Amniotic stem cell (primary cell): ENCODE data around the gene NGRN.
"Not testable (repeated sequence)": the region's sequence is repeated elsewhere in the genome, so short reads cannot be mapped to it uniquely, and the experiment has no call there.

Source experiments
- DNase-seq: peaks from one replicate; lab custom pipeline; 2025; lab: John Stamatoyannopoulos, UW

Gene NGRN

DNA sequence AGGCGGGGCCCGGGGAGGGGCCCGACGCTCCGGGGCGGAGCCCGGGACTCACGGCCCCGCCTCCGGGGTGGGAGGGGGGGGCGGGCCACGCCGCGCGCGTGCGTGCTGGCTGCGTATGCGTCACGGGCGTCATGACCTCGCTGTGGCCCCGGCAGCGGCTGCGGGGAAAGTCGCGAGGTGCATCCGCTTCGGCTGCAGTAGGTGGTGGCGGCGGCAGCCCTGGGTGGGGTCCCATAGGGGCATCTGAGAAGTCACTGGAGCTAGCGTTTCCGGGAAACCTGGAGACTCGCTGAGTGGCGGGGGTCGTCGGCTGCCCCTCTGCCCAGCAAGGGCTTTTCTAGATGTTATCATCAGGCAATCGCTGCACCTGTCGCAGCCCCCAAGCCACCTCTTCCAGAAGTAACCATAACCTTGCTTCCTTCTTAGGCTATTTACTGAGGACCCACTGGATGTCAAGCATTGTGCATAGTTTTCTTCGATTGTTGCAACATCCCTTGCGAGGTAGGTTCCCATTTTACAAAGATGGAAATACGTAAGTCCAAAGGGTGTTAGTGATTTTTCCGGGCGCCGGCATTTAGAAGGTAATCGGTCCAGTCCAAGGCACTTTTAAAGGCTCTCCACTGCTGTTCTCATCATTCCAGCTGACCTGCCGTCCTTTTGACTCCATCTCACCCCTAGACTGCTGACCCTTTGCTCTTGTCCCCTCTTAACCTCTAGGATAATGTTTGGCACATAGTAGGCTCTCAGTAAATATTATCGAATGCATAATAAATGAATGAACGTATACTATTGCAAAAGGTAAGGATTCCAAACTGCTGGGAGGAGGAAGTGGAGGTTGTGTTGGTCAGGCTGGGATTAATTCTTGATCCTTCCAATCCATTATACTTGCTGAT is 31.1 kb upstream of the NGRN start, which contains the start of gene GDPGP1:
GDPGP1 (plus strand) TSS at position 114 of the 893 bp plus-strand sequence. CDS start 6,700 bp downstream, outside the sequence.
- no peak for DNase-seq

DNA sequence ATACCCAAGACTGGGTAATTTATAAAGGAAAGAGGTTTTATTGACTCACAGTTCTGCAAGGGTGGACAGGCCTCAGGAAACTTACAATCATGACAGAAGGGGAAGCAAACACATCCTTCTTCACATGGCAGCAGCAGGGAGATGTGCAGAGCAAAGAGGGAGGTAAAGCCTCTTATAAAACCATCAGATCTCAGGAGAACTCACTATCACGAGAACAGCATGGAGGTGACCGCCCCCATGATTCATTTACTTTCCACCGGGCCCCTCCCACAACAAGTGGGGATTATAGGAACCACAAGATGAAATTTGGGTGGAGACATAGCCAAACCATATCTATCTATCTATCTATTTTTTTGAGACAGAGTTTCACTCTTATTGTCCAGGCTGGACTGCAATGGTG is 26.1 kb upstream of the NGRN start:
- DNase-seq = no peak

DNA sequence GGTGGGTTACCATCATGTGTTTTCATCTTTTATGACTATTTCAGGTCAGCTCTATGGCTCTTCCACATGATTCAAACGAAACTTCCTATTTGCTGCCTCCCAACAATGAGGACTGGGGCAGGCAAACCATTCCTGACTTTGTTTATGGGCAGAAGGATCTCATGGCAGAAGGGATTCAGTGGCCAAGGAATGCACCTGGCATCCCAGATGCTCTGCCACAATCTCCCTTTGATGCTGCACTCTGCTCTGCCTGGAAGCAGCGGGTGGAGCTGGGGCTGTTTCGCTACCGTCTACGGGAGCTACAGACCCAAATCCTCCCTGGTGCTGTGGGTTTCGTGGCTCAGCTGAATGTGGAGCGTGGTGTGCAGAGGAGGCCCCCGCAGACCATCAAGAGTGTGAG is 24.6 kb upstream of the NGRN start:
- no peak for DNase-seq

DNA sequence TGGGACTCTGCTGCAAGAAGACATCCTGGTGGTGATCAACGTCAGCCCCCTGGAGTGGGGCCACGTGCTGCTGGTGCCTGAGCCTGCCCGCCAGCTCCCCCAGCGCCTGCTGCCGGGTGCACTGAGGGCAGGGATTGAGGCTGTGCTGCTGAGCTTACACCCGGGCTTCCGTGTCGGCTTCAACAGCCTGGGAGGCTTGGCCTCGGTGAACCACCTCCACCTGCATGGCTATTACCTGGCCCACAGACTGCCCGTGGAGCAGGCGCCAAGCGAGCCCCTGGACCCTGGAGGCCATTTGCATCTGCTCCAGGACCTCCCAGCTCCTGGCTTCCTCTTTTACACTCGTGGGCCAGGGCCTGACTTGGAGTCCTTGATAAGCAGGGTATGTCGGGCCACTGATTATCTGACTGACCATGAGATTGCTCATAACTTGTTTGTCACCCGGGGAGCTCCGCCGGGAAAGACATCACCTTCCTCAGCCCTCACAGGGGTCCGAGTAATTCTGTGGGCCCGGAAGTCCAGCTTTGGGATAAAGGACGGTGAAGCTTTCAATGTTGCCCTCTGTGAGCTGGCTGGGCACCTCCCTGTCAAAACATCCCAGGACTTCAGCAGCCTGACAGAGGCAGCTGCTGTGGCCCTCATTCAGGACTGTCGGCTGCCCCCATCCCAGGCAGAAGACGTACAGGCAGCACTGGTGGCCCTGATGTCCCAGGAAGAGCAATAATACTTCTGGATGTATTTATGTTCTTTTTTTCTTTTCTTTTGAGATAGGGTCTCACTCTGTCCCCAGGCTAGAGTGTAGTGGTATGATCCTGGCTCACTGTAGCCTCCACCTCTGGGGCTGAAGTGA is 23.9 kb upstream of the NGRN start:
- DNase-seq = no peak

DNA sequence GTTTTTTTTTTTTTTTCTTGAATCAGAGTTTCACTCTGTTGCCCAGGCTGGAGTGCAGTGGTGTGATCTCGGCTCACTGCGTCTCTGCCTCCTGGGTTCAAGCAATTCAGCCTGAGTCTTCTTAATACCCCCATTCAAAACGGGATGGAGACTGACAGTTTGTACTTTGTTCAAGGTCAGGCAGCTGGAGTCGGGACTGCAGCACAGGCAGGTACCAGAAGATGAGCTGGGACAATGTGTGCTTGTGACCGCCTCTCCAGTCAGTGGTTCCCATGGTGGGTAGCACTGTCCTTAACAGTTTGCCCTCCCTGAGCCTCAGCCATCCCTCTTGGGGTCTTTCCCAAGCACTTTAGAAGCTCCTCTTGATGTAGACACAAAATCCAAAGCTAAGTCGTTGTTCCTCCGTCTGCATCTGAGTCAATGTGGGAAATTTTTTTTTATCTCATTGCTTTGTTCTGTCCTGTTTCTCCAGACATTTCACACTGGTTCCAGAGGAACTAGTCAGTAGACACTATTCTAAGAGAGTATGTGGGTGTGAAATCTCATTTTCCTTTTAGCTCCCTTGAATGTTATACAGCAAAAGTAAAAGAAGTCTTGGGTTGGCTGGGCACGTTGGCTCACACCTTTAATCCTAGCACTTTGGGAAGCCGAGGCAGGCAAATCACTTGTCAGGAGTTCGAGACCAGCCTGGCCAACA is 21.4 kb upstream of the NGRN start:
- no peak for DNase-seq

DNA sequence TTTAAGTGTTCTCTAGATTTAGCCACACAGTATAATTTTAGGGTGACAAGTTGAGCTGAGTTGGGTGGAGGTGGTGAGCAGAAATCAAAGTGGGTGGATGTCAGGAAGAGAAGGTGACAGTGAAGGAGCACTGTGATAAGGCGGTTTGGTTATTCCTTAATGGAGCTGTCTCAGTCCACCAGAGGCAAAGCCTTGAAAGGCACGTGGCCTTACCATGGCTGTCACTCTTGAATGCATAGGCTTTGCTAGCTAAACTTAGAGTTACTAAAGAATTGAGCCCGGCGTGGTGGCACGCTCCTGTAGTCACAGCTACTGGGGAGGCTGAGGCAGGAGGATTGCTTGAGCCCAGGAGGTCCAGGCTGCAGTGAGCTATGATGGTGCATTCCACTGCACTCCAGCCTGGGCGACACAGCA is 16.7 kb upstream of the NGRN start:
- DNase-seq = no peak

DNA sequence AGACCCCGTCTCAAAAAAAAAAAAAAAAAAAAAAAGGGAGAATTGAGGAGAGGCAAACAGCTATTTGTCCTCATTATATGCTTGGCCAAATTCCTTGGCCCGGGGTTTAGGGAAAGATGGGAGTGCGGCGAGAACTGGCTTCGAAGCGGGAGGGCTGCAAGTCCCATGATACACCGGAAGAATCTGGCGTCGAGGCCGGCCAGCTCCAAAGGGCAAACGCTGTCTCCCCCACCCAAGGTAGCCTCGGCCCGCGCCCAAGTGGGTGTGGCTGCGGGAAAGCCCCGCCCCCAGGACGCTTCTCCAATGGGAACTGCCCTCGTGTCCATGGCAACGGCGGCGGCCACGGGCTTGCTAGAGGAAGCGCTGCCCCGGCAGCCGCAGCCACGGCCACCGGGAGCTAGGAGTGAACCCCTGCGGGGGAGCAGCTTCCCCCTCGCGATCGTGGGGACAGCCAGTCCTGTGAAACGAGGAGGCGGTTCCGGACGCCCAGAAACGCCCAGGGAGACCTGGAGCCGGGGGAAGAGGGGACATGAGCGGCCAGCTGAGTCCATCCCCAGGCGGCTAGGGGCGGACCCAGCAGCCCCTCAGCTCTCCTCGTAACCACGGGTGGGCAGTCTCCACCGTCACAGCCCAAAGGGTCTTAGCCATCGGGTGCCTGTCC is 16.1 kb upstream of the NGRN start, which contains the start of gene TTLL13:
TTLL13 (plus strand) TSS at position 354 of the 661 bp plus-strand sequence. CDS start 1,075 bp downstream, outside the sequence.
- peak; percentile 28 for DNase-seq

DNA sequence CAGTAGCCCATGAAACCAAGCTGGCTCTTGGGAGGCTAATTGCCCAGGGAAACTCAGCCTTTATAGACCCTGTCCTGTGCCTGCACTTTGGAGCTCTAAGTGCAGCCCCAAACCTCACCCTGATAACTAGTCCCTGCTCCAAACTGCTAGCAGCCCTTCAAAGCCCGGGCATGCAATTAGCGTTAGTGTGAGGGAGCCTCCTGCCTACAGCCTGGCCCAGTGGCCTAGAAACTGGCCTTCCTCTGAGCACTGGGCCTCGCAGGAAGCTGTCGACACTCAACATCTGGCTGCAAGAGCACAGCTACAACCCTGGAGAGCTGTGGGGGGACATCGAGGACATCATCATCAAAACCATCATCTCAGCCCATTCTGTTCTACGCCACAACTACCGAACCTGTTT is 7.7 kb upstream of the NGRN start:
- no peak for DNase-seq

DNA sequence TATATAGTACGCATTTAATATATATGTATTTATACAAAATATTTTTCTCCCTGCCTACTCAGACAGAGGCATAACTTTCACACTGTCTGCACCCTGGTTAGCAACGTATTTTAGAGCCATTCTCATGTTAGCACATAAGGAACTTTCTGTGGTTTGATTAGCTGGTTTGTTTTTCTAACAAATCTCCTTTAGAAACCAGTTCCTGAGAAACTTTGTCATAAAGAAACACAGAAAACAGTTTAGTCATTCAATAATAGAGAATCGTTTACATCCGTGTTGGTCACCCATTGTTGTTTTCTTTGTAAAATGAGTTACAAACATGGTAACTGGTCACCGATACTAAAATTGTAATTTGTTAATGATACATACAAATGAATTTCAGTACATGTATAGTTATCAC is 5.9 kb upstream of the NGRN start:
- DNase-seq = no peak

DNA sequence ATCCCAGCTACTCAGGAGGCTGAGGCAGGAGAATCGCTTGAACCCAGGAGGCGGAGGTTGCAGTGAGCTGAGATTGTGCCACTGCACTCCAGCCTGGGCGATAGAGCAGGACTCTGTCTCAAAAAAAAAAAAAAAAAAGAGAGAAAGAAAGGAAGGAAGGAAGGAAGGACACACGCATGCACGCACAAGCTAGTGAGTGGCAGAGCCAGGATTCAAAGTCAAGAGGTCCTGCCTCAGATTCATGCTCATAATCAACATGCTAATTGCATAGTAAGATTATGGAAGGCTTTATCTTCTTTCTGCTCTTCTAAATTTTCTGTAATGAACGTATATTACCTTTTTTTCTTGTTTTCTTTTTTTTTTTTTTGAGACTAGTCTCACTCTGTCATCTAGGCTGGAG is 4.7 kb upstream of the NGRN start:
- DNase-seq = not testable (repeated sequence)

DNA sequence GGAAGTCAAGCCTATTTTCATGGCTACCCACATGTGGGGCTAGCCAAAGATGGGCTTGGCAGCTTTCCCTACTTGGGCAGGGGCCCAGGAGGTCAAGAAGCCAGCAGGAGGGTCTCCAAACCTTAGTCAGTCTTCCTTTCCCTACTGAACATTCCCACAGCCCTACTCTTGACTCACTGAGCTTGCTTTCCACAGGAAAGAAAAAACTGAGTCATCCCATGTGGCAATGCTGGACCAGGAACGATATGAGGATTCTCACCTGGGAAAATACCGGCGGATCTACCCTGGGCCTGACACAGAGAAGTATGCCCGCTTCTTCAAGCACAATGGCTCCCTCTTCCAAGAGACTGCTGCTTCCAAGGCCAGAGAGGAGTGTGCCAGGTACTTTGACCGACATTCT is 3.7 kb upstream of the NGRN start:
- DNase-seq = no peak

DNA sequence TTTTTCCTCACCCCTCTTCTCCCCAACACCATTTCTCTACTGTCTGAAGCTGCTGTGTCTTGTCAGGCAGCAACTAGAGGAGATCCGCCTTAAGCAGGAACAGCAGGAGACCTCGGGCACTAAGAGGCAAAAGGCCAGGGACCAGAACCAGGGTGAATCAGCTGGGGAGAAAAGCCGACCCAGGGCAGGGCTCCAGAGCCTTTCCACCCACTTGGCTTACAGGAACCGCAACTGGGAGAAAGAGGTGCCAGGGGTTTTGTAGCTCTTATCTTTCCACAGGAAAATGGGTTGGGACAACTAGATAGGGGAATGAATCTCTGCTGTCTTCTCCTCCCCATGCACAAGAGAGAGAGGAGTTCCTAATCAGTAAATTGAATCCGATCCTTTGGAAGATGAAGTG is 3.0 kb upstream of the NGRN start:
- DNase-seq = no peak

DNA sequence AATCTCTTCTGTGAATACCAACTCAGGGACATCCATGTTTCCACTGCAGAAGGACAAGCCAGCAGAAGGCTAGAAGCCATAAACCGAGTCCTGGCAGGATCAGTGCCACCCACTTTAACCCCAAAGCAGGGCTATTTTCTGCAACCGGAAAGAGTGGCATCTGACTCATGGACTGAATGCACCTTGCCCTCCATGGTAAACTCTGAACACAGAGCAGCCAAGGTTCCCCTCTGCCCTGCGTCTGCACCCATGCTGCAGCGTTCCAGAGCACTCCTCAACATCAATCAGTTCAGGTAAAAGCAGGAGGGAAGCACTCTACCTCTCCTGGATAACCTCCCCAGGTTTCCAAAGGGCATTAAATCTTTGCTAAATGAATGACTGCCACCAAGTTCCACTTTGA is 801 bp upstream of the NGRN start:
- no peak for DNase-seq

DNA sequence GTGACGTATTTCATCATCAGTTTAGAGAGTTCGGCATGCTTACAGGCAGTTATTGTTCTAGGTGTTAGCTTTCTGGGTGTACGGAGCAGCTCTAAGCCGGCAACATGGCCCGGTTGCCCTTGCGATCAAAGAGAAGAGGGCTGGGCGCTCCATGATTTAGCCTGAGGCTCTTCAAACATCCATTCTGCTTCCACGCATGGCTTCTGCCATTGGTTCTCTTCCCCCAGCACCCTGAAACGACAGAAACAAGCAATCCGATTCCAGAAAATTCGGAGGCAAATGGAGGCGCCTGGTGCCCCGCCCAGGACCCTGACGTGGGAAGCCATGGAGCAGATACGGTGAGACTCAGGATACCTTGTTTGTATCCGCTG is 574 bp downstream of the NGRN start:
- DNase-seq = no peak

DNA sequence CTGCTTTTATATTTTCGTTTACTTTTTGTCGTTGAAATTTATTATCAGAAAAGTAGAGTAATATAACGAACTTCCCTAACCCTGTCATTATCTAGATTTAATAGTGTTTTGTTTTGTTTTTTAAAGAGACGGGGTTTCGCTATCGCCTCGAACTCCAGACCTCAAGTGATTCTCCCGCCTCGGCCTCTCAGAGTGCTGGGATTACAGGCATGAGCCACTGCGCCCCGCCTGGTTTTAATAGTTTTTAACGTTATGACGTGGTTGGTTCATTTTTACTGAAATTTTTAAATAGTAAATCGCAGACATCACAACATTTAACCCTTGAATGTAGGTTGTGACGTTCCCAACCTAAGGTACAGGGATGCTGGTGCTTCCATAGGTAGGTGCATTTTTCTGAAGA is 1.0 kb downstream of the NGRN start:
- DNase-seq = no peak

DNA sequence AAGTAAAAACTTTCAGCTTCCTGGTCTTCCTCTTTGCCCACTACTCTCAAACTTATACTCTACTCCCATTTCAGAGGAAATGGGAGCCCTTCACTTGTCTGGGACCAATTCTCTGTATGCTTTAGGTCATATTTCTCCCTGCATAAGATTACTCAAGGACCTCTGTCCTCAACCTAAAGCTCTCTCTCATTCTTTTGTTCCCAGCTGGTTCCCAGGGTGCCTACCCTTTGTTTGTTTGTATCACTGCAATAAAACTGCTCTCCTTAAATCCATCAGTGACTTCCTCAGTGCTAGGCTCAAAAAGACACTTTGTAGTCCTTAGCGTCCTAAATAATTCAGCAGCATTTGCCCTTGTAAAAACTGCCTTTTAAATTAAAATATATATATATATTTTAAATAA is 2.9 kb downstream of the NGRN start:
- no peak for DNase-seq

DNA sequence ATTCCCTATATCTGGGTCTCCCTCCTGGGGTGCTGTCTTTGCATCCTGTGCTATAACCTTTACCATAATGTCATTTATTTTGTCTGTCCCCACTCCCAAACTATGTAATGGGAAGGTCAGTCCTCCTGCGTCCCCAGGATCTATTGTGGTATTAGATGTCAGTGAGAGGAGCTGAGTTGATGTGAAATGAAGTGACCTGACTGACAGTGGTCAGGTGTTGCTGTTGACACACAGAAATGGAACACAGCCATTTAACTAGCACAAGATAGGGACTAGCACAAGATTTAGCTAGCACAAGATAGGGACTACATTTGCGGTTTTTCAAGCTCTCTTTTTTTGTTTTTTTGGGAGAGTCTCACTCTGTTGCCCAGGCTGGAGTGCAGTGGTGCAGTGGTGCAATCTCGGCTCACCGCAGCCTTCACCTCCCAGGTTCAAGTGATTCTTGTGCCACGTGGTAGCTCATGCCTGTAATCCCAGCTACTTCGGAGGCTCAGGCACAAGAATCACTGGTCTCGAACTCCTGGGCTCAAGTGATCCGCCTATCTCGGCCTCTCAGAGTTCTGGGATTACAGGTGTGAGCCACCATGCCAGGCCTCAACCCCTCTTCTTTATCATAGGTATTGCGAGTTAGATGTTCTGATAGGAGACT is 5.2 kb downstream of the NGRN start:
- no peak for DNase-seq

DNA sequence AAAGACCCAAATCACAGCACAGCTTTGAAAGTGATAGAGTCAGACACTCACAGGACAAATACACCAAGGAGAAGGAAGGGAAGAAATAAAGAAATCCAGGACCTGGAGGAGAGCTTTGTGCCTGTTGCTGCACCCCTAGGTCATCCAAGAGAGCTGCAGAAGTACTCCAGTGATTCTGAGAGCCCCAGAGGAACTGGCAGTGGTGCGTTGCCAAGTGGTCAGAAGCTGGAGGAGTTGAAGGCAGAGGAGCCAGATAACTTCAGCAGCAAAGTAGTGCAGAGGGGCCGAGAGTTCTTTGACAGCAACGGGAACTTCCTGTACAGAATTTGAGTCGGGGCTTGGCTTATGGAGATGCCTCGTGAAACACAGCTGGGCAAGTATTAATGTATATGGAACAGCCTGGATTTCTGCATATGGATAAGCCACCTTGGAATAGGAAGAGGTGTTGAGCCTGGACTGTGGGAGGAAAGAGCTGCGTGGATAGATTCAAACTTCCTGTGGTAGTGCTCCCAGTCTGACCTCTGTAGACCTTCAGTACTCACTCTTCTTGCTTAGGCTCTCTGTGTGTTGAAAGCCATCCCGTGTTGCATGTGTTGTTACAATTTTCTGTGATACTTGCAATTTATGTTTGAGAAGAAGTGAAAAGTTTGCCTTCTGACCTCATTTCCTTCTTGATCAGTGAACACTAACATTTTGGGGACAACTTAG is 6.1 kb downstream of the NGRN start:
- no peak for DNase-seq

DNA sequence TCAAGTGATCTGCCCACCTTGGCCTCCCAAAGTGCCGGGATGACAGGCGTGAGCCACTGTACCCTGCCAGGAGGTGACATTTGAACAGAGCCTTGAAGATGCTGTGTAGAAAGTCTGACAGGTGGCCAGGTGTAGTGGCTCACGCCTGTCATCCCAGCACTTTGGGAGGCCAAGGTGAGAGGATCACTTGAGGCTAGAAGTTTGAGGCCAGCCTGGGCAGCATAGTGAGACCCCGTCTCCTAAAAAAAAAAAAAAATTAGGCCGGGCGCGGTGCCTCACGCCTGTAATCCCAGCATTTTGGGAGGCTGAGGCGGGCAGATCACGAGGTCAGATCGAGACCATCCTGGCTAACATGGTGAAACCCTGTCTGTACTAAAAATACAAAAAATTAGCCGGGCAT is 13.0 kb downstream of the NGRN start:
- not testable (repeated sequence) for DNase-seq

DNA sequence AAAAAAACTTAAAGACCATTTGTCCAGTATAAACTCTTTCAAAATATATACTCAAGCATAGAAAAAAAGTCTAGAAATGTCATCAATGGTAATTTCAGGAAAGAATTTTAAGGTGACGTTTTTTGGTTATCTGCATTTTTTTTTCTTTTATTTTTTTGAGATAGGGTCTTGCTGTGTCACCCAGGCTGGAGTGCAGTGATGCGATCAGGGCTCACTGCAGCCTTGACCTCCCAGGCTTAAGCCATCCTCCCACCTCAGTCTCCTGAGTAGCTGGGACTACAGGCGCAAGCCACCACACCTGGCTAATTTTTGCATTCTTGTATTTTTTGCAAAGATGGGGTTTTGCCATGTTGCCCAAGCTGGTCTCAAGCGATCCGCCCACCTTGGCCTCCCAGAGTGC is 15.3 kb downstream of the NGRN start:
- DNase-seq = not testable (repeated sequence)

DNA sequence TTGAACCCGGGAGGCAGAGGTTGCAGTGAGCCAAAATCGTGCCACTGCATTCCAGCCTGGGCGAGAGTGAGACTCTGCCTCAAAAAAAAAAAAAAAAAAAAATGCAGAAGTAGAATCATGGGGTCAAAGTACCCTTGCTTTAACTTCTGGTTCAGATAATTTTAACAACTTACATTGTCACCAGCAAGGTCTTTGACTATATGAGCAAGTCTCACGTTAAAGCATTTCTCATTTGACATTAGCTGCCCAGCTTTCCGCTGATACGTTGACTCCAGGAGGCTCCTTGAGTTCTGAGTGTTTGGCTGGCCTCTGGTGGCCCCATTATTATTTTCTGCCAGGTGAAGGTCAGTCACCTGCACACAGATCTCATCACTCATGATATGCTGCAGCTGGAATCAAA is 16.2 kb downstream of the NGRN start:
- not testable (repeated sequence) for DNase-seq
